Stimulated activated CD4-positive, alpha-beta T cell treated with anti-CD3 and anti-CD28 coated beads, Interleukin-15, amount 100 ng/mL, for 48 hours (primary cell): ENCODE data around the gene NEDD4L.

Experiments used
- DNase-seq, 2 donors: peaks; one replicate each; pipeline ENCODE4 v3.0.0-alpha.2; 2020; ENCODE audit warnings: low read depth in 2 of 2

The NEDD4L gene

DNA sequence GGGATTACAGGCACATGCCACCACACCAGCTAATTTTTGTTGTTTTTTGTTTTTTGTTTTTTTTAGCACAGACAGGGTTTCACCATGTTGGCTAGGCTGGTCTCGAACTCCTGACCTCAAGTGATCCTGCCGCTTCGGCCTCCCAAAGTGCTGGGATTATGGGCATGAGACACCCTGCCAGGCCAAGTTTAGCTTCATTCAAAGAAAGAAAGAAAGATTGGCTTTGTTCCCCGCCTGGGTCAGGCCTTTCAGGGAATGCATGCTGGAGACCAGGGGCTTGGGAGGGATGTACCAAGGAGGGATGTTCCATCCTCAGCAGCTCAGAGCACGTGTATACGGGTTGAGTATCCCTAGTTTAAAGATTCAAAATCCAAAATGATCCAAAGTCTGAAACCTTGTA lies 301.8 kb downstream of the NEDD4L start:
- no peak for DNase-seq

DNA sequence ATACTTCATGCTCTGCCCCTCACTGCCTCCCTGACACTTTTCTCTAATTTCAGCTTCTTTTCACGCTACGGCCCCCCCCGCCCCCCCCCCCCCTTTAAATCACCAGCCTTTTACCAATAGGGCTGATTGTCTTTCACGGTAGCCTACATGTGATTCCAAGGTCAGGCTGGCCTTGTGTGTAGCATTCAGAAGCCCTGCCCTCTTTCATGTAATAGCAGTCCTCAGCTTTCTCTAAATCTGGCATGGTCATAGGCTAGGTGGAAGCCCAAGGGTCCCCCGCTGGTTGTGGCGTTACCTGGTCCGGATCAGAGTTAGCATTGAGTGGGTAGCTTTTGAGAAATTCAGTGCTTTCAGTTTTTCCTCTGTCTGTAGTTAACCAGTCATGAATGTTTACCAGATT lies 303.1 kb downstream of the NEDD4L start:
- no peak for DNase-seq

DNA sequence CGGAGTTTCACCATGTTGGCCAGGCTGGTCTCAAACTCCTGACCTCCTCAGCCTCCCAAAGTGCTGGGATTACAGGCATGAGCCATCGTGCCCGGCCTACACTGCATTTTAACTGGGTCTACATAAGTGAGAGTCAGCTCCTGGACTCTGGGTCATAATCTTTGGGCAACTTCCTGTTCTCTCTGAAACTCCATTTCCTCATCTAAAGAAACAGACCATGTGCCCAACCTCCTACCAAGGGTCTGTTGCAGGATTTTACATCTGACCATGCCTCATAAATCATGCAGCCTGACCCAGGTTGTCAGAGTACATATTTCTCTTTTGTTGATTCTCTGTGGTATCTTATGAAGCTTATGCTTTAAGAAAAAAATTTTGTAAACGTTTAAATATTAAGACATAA lies 304.5 kb downstream of the NEDD4L start:
- no peak for DNase-seq

DNA sequence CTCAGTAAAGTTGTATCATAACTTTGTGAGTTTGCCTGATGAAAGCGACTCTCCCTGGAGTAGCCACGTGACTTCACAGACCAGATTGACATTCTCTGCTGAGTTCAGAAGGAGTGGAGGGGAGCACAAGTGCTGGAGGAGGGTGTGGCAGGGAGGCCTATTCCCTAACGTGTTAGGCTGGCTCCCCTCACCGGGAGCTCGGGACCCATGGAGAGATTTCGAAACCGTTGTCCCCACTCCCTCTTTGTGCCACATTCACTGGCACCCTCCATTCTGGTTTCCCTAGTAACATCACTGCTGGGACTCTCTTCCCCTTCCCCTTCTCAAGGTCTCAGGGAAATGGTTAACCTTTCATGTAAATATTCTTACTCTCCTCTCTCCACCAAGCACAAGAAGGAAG lies 304.9 kb downstream of the NEDD4L start:
- no peak for DNase-seq

DNA sequence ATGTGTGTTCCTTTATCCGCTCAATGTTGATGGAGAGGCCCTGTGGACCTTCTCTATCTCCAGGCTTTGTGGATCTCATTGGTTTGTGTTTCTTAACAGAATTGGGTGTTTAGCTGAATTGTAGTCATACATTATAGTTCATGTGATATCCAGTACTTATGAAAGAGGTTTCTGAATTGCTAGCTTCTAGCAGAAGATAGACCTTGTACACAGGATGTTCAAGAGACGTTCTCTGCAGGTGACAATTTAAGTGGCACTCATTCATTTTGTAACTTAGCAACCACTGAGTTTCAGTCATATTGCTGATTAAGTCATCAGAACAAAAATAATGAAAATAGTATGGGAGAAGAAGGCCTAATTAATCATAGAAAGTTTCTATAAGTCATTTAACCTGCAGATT lies 305.6 kb downstream of the NEDD4L start:
- no peak for DNase-seq

DNA sequence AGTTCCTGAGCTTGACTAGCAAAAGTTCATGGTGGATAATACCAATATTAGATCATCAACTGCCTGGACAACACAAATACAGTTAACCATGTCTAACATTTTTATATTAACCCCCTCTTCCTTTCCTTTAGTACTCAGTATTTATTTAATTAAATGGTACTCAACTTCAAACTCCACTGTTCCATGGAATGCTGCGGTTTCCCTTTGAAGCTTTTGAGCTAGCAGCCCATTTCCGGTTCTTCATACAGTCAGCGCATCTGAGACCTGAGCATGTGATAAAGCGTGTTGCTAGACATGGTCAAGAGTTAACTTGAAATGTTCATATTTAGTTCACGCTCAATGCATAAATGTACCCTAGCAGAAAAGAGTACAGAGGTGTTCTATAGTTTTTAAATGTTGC lies 306.5 kb downstream of the NEDD4L start:
- DNase-seq: no peak

DNA sequence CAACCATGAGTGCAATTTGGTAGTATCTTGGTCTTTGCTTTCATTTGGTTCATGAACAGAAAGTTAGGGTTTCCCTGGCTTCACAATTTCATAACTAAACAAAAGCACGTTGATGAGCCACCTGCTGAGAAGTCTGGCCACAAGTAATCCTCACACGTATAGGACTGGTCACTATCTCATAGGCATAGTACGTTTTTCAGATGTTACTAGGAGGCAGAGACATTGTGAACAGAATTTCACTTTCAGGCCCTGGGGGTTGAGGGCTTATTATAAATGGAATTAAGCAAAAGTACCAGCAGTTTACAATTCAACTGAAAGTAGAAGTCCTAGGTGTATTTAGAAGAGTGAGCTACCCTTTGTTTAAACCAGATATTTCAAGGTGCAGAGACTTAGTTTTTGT lies 307.8 kb downstream of the NEDD4L start:
- no peak for DNase-seq

DNA sequence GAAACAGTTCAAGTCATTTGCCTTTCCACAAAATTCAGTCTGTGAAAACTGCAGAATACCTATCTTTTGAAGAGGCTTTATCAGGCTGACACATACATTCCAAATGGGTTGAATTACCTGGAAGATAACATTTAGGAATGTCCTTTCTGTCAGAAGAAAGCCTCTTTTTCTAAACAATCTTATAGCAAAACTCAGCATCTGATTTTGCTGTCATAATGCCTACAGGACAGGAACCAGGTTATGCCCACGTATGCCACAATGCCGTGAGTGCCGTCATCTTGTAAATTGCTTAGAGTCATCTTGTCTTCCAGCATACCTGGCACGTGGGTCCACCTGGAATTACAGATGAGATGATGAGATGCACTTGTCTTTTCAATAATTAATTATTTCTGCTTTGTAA lies 309.6 kb downstream of the NEDD4L start:
- no peak for DNase-seq

DNA sequence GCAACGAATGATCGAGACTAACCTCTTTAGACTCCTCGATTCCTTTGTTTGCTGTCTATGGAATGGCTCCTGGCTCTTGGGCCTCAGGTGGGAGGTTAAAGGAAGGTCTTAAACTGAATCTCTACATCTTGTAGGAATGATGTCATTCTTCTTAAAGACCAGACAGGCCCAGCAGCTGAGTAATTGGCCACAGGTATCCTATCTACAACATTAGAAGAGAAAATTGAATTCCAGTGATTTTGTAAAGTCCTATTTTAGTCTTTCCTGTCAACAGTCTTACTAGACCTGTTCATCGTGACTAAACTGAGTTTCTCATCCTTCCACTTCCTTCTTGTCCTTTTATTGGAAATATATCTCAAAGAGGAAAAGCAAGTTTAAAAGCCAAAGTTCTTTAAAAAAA lies 310.0 kb downstream of the NEDD4L start:
- no peak for DNase-seq

DNA sequence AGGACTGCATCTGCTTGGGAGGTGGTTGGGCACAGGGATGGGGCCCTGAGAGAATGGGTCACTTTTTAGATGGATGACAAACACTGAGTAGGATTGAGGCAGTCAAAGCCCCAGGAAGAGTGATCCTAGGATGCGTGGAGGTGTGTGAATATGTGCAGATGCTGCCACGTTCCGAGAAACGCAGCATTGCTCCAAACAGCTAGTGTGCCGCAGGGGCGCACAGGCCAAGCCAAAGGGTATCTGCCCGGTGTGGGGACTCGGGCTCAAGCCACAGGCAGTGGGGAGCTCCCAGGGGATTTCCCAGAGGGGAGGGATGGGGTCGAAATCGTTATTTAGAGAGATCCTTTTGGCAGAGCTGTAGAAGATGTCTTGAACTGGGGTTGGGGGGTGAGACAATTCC lies 310.8 kb downstream of the NEDD4L start:
- no peak for DNase-seq

DNA sequence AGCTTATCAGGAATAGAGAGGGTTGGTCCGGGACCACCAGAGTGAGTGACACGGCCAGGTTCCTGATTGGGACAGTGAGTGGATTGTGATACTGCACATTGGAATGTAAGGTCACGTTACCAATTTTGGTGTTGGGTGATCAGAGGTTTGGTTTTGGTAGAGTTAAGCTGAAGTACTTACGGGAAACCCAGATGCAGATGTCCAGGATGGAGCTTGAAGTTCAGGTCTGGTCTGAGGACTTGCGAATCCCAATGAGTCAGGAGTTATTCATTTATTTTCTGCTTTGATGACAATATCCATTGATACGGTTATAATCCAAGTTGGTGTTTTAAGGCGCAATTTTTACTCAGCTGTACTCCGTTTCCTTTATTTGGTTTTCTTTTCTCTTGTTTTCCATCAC lies 311.2 kb downstream of the NEDD4L start:
- DNase-seq: no peak

DNA sequence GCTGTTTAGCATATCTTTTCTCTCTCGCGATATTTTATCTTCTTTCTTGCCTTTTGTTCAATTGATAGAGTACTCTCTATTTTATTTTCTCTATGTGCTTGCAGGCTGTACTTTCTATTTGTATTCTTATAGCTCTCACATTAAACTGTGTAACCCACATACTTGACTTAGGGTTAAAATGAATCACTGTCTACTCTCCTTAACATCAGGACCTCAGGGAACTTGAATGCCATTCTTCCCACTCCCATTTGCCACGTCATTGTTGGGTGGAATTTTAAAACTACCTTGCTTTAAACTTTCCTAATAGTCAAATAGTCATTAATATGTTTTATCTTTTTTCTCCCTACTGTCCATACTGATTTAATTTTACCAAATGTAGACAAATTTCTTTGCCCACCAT lies 315.2 kb downstream of the NEDD4L start:
- DNase-seq: no peak

DNA sequence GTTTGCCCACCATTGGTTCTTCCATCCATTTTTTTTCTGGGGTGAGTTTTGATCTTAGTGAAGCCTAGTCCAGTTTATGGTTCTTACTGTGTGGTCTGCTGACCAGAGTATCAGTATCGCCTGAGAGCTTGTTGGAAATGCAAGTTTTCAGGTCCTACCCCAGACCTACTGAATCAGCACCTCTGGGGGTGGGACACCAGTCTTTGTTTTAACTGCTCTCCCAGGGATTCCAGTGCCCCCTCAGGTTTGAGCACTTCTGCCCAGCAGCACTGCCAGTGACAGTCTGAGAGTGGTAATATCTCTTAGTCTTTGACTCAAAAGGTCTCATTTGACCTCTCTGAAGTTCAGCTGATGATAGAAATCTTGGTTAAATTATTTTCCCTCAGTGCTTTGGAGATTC lies 315.6 kb downstream of the NEDD4L start:
- no peak for DNase-seq

DNA sequence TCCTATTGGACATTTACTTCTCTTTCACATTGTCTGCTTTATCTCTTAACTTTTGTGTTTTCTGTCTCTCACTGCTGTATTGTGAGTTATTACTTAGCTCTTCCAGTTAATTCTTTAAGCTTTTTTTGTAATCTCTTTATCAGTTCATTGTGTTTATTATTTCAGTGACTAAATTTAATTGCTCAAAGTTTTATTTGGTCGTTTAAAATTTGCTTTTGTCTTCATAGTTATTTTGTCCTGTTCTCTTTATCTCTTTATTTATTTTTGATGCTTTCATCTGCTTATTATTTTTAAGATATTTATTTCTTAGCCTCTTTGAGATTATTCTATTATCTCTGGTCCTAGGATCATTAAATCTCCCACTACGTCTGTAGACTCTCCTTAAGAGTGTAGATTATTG lies 316.3 kb downstream of the NEDD4L start:
- no peak for DNase-seq

DNA sequence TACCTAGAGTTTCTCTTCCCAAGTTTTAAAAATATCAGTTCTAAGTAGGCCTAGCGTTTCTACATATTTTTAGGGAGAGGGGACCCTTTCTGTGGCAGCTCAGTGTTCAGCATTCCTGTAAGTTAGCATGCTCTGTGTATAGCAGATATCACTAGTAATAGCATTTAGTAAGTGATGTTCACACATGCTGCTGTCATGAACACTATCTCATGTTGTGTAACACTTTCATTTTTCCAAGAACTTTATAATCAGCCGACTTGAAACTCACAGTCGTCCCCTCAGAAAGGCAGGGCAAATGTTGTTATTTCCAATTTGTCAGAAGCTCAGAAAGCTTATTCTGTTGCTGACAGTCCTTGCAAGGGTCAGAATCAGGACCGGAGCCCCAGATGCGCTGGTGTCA lies 317.2 kb downstream of the NEDD4L start:
- no peak for DNase-seq

DNA sequence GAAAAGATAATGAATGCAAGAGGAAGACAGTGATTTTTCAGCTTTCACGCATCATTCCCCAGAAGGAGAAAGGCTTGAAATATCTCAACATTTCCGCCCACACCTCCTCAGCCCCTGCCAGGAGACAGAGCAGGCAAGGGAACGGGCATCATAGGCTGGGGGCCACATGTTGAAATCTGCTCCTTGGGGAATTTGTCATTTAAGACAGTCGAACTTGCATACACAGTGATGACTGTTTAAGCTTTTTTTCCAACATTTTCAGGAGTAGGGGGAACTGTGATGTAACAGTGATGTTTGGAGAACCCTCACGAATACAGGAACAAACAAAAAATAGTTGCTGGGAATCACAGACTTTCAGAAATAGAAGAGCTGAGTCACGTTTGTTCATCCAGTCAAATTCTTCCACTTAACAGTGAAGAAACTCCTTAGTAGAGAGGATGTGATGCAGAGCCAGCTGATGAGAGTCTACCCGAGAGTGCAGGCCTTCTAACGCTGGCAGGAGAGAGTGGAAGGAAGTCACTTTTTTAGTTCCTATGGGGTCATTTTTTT lies 318.1 kb downstream of the NEDD4L start:
- DNase-seq: no peak

DNA sequence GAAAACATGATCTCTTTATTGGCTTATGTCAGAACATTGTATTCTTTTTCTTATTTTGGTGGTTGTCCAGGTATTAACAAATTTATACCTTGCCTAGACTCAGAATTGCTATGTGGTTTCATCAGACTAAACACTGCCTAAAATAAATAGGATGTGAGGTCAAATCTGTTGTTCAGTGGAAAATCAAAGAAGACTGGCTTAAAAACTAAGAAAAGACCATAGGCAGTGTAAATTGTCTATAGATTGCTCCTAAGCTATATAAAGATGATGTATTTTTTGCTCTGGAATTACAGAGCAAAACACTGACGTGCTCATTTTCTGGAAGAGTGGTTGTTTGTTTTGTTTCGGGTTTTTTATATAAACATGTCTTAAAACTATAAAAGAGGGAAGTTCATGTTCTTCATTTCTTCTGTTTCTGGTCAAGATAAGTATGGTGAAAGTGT lies 318.8 kb downstream of the NEDD4L start:
- DNase-seq: no peak

DNA sequence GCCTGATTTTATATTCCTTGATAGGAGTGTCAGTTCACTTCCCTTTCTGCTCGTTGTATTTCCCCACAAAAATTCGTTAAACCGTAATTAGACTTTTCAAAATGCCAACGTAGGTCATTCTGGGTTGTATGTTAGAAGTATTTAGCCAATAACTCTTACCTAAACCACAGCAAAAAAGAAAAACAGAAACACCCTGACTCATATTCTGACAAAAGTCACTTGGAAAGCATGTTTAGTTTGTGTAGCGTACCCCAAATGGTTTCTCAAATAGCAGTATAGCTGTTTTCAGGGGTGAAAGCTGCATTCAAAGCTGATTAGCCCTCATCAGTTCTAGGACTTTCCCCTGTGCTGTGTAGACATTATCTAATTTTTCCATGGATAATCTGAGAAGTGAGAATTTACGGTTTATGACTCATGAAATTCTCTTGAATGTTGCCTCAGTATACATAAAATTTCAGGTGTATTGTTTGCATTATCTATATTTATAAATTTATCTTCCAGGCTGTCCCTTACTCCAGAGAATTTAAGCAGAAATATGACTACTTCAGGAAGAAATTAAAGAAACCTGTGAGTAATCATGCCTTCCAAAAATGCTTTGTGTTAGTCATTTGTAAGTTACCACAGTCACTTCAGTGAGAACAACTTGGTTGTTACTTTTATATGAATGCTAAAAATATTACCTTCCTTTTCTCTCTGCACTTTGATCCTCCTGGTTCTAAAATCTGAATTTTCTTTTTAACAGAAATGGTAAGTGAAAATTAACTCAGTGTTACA lies 319.9 kb downstream of the NEDD4L start:
- DNase-seq: no peak

DNA sequence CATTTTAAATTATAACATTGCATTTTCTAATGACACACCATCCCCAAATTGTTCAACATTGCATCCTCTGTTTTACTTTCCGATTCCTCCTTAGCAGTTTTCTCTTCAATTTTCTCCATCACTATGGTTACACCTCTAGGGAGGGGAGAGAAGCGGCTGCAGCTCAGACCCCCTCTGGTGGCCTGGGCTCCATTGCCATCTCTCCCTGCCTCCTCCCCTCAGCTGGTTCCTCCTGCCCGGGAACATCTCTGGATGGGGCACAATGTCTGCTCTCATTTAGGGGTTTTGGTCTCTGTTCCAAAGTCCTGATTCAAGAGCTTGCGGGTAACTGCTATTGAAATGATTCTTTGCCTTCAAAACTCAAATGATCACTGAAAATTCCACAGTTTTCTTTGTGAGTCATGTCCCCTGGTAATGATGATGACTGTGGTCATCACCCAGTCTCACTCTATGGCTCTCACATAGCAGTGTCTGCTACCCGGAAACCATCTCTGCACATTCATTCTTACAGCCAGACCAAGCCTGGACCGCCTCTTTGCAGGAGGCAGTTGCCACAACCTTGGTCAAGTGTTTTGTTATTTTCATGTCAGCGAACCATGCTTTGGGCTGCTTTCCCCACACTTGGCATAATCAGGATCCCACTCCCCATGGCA lies 321.0 kb downstream of the NEDD4L start:
- no peak for DNase-seq

DNA sequence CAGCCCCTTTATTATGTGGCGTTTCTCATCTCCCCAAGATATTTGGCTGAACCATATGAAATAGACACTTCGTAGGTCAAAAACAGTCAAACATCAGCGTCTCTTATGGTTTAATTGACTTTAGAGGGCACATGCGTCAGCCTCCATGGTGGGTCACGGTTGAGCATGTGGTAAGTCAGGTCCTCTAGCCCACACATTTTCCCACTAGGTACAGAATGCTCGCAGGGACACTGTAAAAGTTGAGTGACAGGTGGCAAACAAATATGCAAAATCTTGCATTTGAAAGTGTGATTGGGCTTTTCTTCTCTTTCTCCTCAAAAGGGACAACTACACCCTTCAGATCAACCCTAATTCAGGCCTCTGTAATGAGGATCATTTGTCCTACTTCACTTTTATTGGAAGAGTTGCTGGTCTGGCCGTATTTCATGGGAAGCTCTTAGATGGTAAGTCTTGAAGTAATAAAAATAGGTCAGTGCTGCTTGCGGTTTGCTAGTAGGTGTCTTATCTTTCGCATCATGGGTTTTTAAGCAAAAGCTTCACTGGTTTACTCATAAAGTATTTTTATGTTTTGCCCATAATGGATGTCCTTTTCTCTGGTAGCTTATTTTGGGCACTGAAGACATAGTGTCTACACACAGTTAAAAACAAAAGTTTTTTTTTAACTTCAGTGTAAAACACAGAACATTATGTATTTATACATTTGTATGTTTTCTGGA lies 323.6 kb downstream of the NEDD4L start:
- no peak for DNase-seq

DNA sequence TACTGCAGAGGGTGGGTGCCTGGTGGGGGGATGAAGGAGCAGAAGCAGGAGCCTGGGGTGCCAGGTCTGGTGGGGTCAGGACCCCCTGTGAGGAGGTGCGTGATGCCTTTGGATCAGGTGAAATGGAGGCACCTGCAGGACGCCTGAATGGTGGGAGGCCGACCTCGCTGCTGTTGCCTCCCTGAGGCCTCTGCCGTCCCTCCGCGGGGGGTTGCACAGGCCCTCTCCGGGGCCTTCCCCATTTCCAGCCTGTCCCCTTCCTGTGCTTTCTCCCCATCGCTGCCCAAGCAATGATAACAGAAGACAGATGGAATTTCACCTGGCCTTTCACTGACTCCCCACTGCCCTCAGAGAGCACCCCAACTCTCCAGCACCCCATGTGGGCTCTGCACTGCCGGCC lies 325.6 kb downstream of the NEDD4L start:
- DNase-seq: no peak

DNA sequence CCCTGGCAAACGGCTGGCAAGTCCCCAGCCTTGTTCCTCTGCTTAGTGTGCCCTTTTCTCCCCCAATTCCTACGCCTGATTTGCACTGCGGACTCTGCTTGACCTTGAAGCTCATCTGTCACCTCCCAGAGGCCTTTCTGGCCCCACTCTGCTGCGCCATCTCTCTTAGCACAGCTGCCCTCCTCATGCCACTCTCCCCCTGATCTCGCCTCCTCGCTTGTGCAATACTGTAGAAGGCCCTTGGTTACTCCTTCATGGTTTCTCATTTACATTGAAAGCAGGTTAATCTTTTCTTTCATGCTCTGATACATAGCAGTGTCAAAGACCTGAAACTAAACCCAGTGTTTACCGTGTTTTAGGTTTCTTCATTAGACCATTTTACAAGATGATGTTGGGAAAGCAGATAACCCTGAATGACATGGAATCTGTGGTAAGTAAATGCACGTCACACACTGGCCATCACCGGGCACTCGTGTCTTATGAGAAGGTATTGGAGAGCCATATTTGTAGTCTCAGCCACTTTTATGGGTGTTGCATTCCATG lies 326.1 kb downstream of the NEDD4L start:
- no peak for DNase-seq
